ENCODE measurements around the gene PDE9A. TPM values are rescaled to one million over a fixed set of nuclear protein-coding genes. Genes with fewer than 3 reads are reported as not detected.

The PDE9A gene
- total and polyA plus RNA-seq, 8 donors: 1.2 to 14.4 (median 5.0) TPM

- DNase-seq (peak in 1 of 6 donors; percentile 28), FAIRE-seq (no peak), ATAC-seq (peak; percentile 8 to 55 (median 28))
- Histone ChIP-seq H3K36me3 (no peaks in the 10 kb centered on the region), H3K4me1 (peaks cover 0 to 3% (median 0%) of the 10 kb centered on the region in 3 donors), H3K4me3 (no peak overlapping the region), H3K27ac (peak overlapping the region in 1 of 4 donors; percentile 7), H3K27me3 (peaks cover 0 to 15% (median 0%) of the 10 kb centered on the region in 4 donors), H3K9me3 (no peaks in the 10 kb centered on the region)
- intact Hi-C loops (cut with DNase I): no loop called here
- WGBS, 2 donors: 68 to 75% methylated on average over 14 of the region's 14 CpGs
- no peak for TF ChIP-seq CTCF (IDR thresholded peaks at IDR 0.05)
Observed at GRCh38 chr21:42781971-42782722, 128.7 kb downstream of the PDE9A start.

GRCh38 chr21:42782723-42783242 is 129.4 kb downstream of the PDE9A start:
- FAIRE-seq (no peak), DNase-seq (no peak), ATAC-seq (no peak)
- H3K36me3 ChIP-seq: no peaks in the 10 kb centered on the region
- peaks cover 0 to 10% (median 0%) of the 10 kb centered on the region in 4 donors for H3K27me3 ChIP-seq
- H3K9me3 ChIP-seq: no peaks in the 10 kb centered on the region
- intact Hi-C loops (cut with DNase I): no loop called here
- H3K27ac ChIP-seq: no peak overlapping the region
- WGBS, 2 donors: 74 to 82% methylated on average over 10 of the region's 10 CpGs
- no peak overlapping the region for H3K4me3 ChIP-seq
- peaks cover 0 to 3% (median 0%) of the 10 kb centered on the region in 3 donors for H3K4me1 ChIP-seq
- no peak for TF ChIP-seq CTCF (IDR thresholded peaks at IDR 0.05)

- intact Hi-C loops (cut with DNase I): no loop called here
- Histone ChIP-seq H3K27me3 (peaks cover 0 to 4% (median 0%) of the 10 kb centered on the region in 4 donors), H3K4me3 (no peak overlapping the region), H3K36me3 (no peaks in the 10 kb centered on the region), H3K4me1 (peaks cover 0 to 3% (median 0%) of the 10 kb centered on the region in 3 donors), H3K9me3 (no peaks in the 10 kb centered on the region), H3K27ac (peak overlapping the region in 2 of 4 donors; percentile 39 to 58)
- TF ChIP-seq CTCF (IDR thresholded peaks at IDR 0.05): no peak
- DNase-seq (no peak), FAIRE-seq (no peak), ATAC-seq (no peak)
- WGBS, 2 donors: 56 to 66% methylated on average over 8 of the region's 8 CpGs
Observed at GRCh38 chr21:42784276-42784675, 130.9 kb downstream of the PDE9A start.

- intact Hi-C loops (cut with DNase I): no loop called here
Observed at GRCh38 chr21:42784896-42785451, 131.6 kb downstream of the PDE9A start.

More at GRCh38 chr21:42784896-42785451, 131.6 kb downstream of the PDE9A start:
- no peak for DNase-seq
- Histone ChIP-seq H3K27ac (no peak overlapping the region), H3K4me3 (no peak overlapping the region), H3K9me3 (no peaks in the 10 kb centered on the region), H3K27me3 (peaks cover 0 to 4% (median 0%) of the 10 kb centered on the region in 4 donors), H3K4me1 (peaks cover 0 to 3% (median 0%) of the 10 kb centered on the region in 3 donors), H3K36me3 (no peaks in the 10 kb centered on the region)
- WGBS, 2 donors: 71 to 84% methylated on average over 15 to 17 of the region's 17 CpGs
- no peak for TF ChIP-seq CTCF (IDR thresholded peaks at IDR 0.05)
- no peak for ATAC-seq
- FAIRE-seq: no peak

Data from pancreas (tissue), 10 donors.